ENCODE measurements around the gene PPP1R1C.

Gene PPP1R1C

DNA sequence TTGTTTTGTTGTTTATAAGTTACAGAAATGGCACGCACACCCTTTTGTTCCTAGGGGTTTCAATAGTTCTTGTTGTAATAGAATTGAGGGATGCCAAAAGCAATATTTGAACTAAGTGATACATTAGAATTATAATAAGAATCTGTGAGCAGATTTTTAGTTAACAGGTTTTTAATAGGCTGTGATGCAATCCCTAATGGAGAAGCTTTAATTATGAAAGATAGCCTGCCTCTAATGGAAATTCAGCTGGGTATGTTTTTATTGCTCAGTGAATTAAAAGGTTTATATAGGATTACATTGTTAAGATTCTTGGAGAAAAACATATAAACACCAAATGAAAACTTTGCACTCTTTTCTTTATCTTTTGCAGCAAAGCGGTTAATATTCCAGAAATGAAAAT lies 131.1 kb downstream of the PPP1R1C start:
- Histone ChIP-seq H3K4me3 (ENCODE audit: insufficient read depth, low read length, poor library complexity, severe bottlenecking) (no peak overlapping the region), H2AFZ (ENCODE audit: low read depth, low read length, severe bottlenecking) (no peak overlapping the region), H3K27ac (ENCODE audit: low read depth, low read length) (no peak overlapping the region), H3K9me3 (ENCODE audit: insufficient read depth, low read length) (no peaks in the 10 kb centered on the region), H3K9ac (ENCODE audit: low read length) (no peak overlapping the region), H3K36me3 (ENCODE audit: low read length) (no peaks in the 10 kb centered on the region), H3F3A (ENCODE audit: insufficient read depth) (no peaks in the 10 kb centered on the region), H4K20me1 (ENCODE audit: low read depth, low read length) (no peaks in the 10 kb centered on the region), H3K79me2 (ENCODE audit: insufficient read depth, low read length) (no peaks in the 10 kb centered on the region), H3K4me2 (ENCODE audit: low read depth, low read length, poor library complexity, severe bottlenecking) (no peak overlapping the region), H3K9me2 (replicated peaks; ENCODE audit: insufficient read depth, low read length) (no peaks in the 10 kb centered on the region), H3K27me3 (ENCODE audit: low read length) (no peaks in the 10 kb centered on the region)
- TF ChIP-seq CTCF (IDR thresholded peaks at IDR 0.05; ENCODE audit: insufficient read depth, low read length, poor library complexity, severe bottlenecking) (no peak), EZH2phosphoT487 (conservative IDR thresholded peaks at IDR 0.05; ENCODE audit: low read length) (no peak)

- Histone ChIP-seq H3K9ac (ENCODE audit: low read length) (no peak overlapping the region), H3K79me2 (ENCODE audit: insufficient read depth, low read length) (no peaks in the 10 kb centered on the region), H3K9me2 (replicated peaks; ENCODE audit: insufficient read depth, low read length) (no peaks in the 10 kb centered on the region), H2AFZ (ENCODE audit: low read depth, low read length, severe bottlenecking) (no peak overlapping the region), H3K4me2 (ENCODE audit: low read depth, low read length, poor library complexity, severe bottlenecking) (no peak overlapping the region), H3K9me3 (ENCODE audit: insufficient read depth, low read length) (no peaks in the 10 kb centered on the region), H3K27ac (ENCODE audit: low read depth, low read length) (no peak overlapping the region), H3K36me3 (ENCODE audit: low read length) (no peaks in the 10 kb centered on the region), H3K4me3 (ENCODE audit: insufficient read depth, low read length, poor library complexity, severe bottlenecking) (no peak overlapping the region), H3K27me3 (ENCODE audit: low read length) (no peaks in the 10 kb centered on the region), H3F3A (ENCODE audit: insufficient read depth) (no peaks in the 10 kb centered on the region), H4K20me1 (ENCODE audit: low read depth, low read length) (no peaks in the 10 kb centered on the region)
- TF ChIP-seq EZH2phosphoT487 (conservative IDR thresholded peaks at IDR 0.05; ENCODE audit: low read length): no peak
- TF ChIP-seq CTCF (IDR thresholded peaks at IDR 0.05; ENCODE audit: insufficient read depth, low read length, poor library complexity, severe bottlenecking): no peak
Observed at GRCh38 chr2:182117196-182117595, 131.5 kb downstream of the PPP1R1C start.

DNA sequence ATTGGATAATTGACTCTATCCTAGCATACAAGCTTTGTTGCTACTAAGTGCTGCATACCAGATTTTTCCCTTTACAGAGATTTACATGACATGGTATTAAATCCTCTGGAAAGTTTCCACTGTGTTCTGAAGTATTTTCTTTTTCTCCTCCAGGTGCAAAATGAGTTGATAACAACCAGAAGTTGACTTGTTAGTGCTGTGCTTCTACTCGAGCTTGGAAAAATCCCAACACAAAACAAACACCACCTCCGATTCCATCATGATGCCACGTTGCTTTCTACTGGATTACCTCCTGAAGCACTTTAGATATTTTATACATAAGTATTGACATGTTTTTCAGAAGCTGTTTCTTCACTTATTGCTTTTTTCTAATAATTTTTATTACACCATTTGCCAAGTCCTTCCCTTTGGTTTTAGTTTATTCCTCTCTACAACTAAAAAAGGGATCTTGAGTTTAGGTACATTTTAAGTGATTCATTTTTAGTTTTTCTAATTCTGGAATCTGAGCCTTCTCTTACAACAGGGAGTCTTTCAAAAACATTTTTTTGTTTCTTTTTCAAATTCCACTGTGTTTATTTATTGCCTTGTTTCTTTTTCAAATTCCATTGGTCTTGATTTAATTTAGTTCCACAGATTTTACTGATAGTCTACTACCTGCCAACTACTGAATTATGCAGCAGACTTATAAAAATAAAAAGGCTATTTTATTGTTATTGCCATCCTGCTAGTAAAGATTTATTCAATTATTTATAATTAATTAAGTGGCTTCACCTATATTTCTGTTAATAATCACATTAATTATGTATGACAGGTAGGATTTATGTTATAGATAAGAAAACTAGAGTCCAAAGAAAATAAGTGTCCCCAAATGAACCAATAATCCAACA lies 143.4 kb downstream of the PPP1R1C start:
- H3K9me3 ChIP-seq (ENCODE audit: insufficient read depth, low read length): no peaks in the 10 kb centered on the region
- H3F3A ChIP-seq (ENCODE audit: insufficient read depth): no peaks in the 10 kb centered on the region
- no peaks in the 10 kb centered on the region for H3K9me2 ChIP-seq (replicated peaks; ENCODE audit: insufficient read depth, low read length)
- no peaks in the 10 kb centered on the region for H3K27me3 ChIP-seq (ENCODE audit: low read length)
- H4K20me1 ChIP-seq (ENCODE audit: low read depth, low read length): no peaks in the 10 kb centered on the region
- H3K36me3 ChIP-seq (ENCODE audit: low read length): no peaks in the 10 kb centered on the region
- no peak overlapping the region for H3K9ac ChIP-seq (ENCODE audit: low read length)
- TF ChIP-seq EZH2phosphoT487 (conservative IDR thresholded peaks at IDR 0.05; ENCODE audit: low read length) (no peak), CTCF (IDR thresholded peaks at IDR 0.05; ENCODE audit: insufficient read depth, low read length, poor library complexity, severe bottlenecking) (no peak)
- no peak overlapping the region for H3K27ac ChIP-seq (ENCODE audit: low read depth, low read length)
- H3K4me3 ChIP-seq (ENCODE audit: insufficient read depth, low read length, poor library complexity, severe bottlenecking): no peak overlapping the region
- no peaks in the 10 kb centered on the region for H3K79me2 ChIP-seq (ENCODE audit: insufficient read depth, low read length)
- H2AFZ ChIP-seq (ENCODE audit: low read depth, low read length, severe bottlenecking): no peak overlapping the region
- H3K4me2 ChIP-seq (ENCODE audit: low read depth, low read length, poor library complexity, severe bottlenecking): no peak overlapping the region
